ENCODE data around the gene TNFRSF14.

The TNFRSF14 gene

GRCh38 chr1:2557482-2558400 is 1.6 kb downstream of the TNFRSF14 start:
- no peak overlapping the region; the same call in 1 of the 2 replicates for H3K27ac ChIP-seq

GRCh38 chr1:2558420-2558819 is 2.2 kb downstream of the TNFRSF14 start:
- TF ChIP-seq ZFX (IDR thresholded peaks at IDR 0.05) = no peak
- no peak for TF ChIP-seq CTCF (conservative IDR thresholded peaks at IDR 0.05)
- no peak overlapping the region for H3K27ac ChIP-seq

More at GRCh38 chr1:2557482-2558400, 1.6 kb downstream of the TNFRSF14 start:
- TF ChIP-seq ZFX (IDR thresholded peaks at IDR 0.05) (no peak), CTCF (conservative IDR thresholded peaks at IDR 0.05) (no peak)

GRCh38 chr1:2558861-2559260 is 2.7 kb downstream of the TNFRSF14 start:
- TF ChIP-seq ZFX (IDR thresholded peaks at IDR 0.05) (no peak), CTCF (conservative IDR thresholded peaks at IDR 0.05) (no peak)
- H3K27ac ChIP-seq = no peak overlapping the region

DNA sequence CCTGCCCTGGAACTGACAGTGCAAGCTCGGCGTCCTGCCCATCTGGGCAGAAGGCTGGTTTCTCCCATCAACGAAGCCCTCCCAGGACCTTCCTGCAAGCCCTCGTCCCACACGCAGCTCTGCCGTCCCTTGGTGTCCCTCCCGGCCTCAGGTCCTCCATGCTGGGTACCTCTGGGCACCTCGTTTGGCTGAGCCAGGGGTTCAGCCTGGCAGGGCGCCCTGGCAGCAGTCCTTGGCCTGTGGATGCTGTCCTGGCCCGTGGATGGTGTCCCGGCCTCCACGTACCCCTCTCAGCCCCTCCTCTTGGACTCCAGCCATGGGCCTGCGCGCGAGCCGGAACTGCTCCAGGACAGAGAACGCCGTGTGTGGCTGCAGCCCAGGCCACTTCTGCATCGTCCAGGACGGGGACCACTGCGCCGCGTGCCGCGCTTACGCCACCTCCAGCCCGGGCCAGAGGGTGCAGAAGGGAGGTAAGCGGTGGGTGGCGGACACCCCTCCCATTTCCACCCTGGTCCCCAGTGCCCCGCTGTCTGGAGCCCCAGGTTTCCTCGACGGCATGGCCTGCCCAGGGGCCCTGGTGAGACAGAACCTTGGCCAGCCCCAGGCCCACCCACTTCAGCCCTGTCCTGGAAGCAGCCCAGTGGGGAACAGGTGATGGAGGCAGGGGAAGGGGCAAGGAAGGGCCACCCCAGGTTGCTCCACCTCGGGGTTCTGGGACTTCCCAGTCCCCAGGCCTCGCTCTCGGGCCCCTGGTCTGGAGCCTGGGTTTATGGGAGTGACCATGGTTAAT is 3.5 kb downstream of the TNFRSF14 start:
- H3K27ac ChIP-seq = no peak overlapping the region
- TF ChIP-seq ZFX (IDR thresholded peaks at IDR 0.05) = no peak
- TF ChIP-seq CTCF (conservative IDR thresholded peaks at IDR 0.05) = no peak

GRCh38 chr1:2560299-2561073 is 4.3 kb downstream of the TNFRSF14 start:
- TF ChIP-seq CTCF (conservative IDR thresholded peaks at IDR 0.05) = no peak
- no peak for TF ChIP-seq ZFX (IDR thresholded peaks at IDR 0.05)
- H3K27ac ChIP-seq = no peak overlapping the region

DNA sequence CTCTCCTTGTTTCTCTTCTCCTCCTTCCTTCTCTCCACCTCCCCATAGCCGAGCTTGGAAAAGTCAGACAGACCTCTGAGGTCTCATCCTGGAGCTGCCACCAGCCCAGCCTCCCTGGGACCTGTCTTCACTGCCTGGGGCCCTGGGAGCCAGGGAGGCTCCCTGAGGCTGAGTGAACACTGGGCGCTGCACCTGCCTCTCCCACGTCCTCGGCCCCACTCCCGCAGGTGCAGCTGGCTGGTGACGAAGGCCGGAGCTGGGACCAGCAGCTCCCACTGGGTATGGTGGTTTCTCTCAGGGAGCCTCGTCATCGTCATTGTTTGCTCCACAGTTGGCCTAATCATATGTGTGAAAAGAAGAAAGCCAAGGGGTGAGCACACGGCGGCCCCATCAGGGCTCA is 5.3 kb downstream of the TNFRSF14 start:
- no peak overlapping the region for H3K27ac ChIP-seq
- TF ChIP-seq ZFX (IDR thresholded peaks at IDR 0.05) (no peak), CTCF (conservative IDR thresholded peaks at IDR 0.05) (no peak)
